ENCODE results near the gene ASB16. TPM values are rescaled to one million over a fixed set of nuclear protein-coding genes. Genes with fewer than 3 reads are reported as not detected.
A peak's percentile ranks its signal among the peaks of the same experiment; 100 is the strongest.

Gene ASB16
- not detected for total RNA-seq
- not detected for total RNA-seq (2013)

GRCh38 chr17:44170499-44171201 is at the start of gene ASB16:
Gene ASB16, plus strand, starts transcription at chr17:44170704. Its CDS starts 86 bp downstream, at chr17:44170790.
- Histone ChIP-seq H3K9me3 (ENCODE audit: control insufficient read depth, insufficient read depth, low read length) (no peaks in the 10 kb centered on the region), H3K4me1 (ENCODE audit: control insufficient read depth, insufficient read depth, low read length) (peaks cover 5% of the 10 kb centered on the region), H3K4me3 (ENCODE audit: low read length) (no peak within 1 kb of the TSS), H3K36me3 (ENCODE audit: control insufficient read depth, insufficient read depth, low read length) (peaks cover 3% of the 10 kb centered on the region), H3K27ac (ENCODE audit: low read length) (no peak within 1 kb of the TSS), H3K27me3 (ENCODE audit: control insufficient read depth, insufficient read depth, low read length) (no peaks in the 10 kb centered on the region)
- TF ChIP-seq CTCF (IDR thresholded peaks at IDR 0.05) = no peak
- Mint-ChIP-seq H3K27ac (no peak within 1 kb of the TSS), H3K9me3 (no peaks in the 10 kb centered on the region), H3K4me1 (peaks cover 9 to 13% of the 10 kb centered on the region in 2 donors), H3K4me3 (no peak within 1 kb of the TSS), H3K36me3 (no peaks in the 10 kb centered on the region), H3K27me3 (ENCODE audit: low read depth in 2 of 2) (no peaks in the 10 kb centered on the region)
- DNase-seq (no peak), ATAC-seq (no peak)
- 60% methylated on average over 21 of the region's 21 CpGs for WGBS (ENCODE audit: insufficient coverage)
- intact Hi-C loops (cut with micrococcal nuclease) = no loop called here

GRCh38 chr17:44120851-44121605 is 49.5 kb upstream of the ASB16 start:
- Histone ChIP-seq H3K27me3 (ENCODE audit: control insufficient read depth, insufficient read depth, low read length) (no peaks in the 10 kb centered on the region), H3K4me3 (ENCODE audit: low read length) (no peak overlapping the region), H3K4me1 (ENCODE audit: control insufficient read depth, insufficient read depth, low read length) (peaks cover 25% of the 10 kb centered on the region), H3K27ac (ENCODE audit: low read length) (no peak overlapping the region), H3K36me3 (ENCODE audit: control insufficient read depth, insufficient read depth, low read length) (peaks cover 3% of the 10 kb centered on the region), H3K9me3 (ENCODE audit: control insufficient read depth, insufficient read depth, low read length) (no peaks in the 10 kb centered on the region)
- Mint-ChIP-seq H3K36me3 (no peaks in the 10 kb centered on the region), H3K27ac (peak overlapping the region; percentile 86 to 97), H3K9me3 (no peaks in the 10 kb centered on the region), H3K4me3 (no peak overlapping the region), H3K4me1 (peaks cover 24 to 38% of the 10 kb centered on the region in 2 donors), H3K27me3 (ENCODE audit: low read depth in 2 of 2) (no peaks in the 10 kb centered on the region)
- DNase-seq = no peak
- TF ChIP-seq CTCF (IDR thresholded peaks at IDR 0.05) = no peak
- ATAC-seq = no peak
- 87% methylated on average over 5 of the region's 9 CpGs for WGBS (ENCODE audit: insufficient coverage)
- intact Hi-C loops (cut with micrococcal nuclease) = loop anchor here (5.0 kb wide), 3 partner anchors 49 to 206 kb away; partner anchors contain the start of genes G6PC3 and TMUB2

- intact Hi-C loops (cut with micrococcal nuclease) = loop anchor here (2.0 to 5.0 kb wide), 4 partner anchors 50 to 435 kb away; partner anchors contain the start of genes FZD2, G6PC3 and TMUB2
- H3K36me3 Mint-ChIP-seq = no peaks in the 10 kb centered on the region
- DNase-seq = no peak
- no peaks in the 10 kb centered on the region for H3K9me3 Mint-ChIP-seq
- no peaks in the 10 kb centered on the region for H3K9me3 ChIP-seq (ENCODE audit: control insufficient read depth, insufficient read depth, low read length)
- H3K27me3 ChIP-seq (ENCODE audit: control insufficient read depth, insufficient read depth, low read length) = no peaks in the 10 kb centered on the region
- H3K4me3 ChIP-seq (ENCODE audit: low read length) = peak overlapping the region; percentile 72
- no peaks in the 10 kb centered on the region for H3K36me3 ChIP-seq (ENCODE audit: control insufficient read depth, insufficient read depth, low read length)
- no CpG with 5 or more reads among the region's 1 CpG for WGBS (ENCODE audit: insufficient coverage)
- ATAC-seq = no peak
- H3K4me1 ChIP-seq (ENCODE audit: control insufficient read depth, insufficient read depth, low read length) = peaks cover 25% of the 10 kb centered on the region
- no peak overlapping the region for H3K27ac ChIP-seq (ENCODE audit: low read length)
- H3K27ac Mint-ChIP-seq = peak overlapping the region; percentile 86 to 97
- peak overlapping the region; percentile 91 for H3K4me3 Mint-ChIP-seq
- peaks cover 15 to 38% of the 10 kb centered on the region in 2 donors for H3K4me1 Mint-ChIP-seq
- no peaks in the 10 kb centered on the region for H3K27me3 Mint-ChIP-seq (ENCODE audit: low read depth in 2 of 2)
- TF ChIP-seq CTCF (IDR thresholded peaks at IDR 0.05) = no peak
Observed at GRCh38 chr17:44121997-44122815, 48.3 kb upstream of the ASB16 start.

Data from natural killer cell (primary cell).